ENCODE data around the gene MUS81. TPM values are rescaled to one million over a fixed set of nuclear protein-coding genes. Genes with fewer than 3 reads are reported as not detected.

The MUS81 gene
- total and polyA plus RNA-seq, 2 of the 13 experiments (the other 11 are each of a cell fraction or from before 2014, with no cell fraction given) = 25.6 to 30.2 TPM

- no TSS peak for BruUV-seq (replicated peaks)
- Histone ChIP-seq H3K79me2 (ENCODE audit: insufficient read depth, low read length) (peaks cover 10% of the 10 kb centered on the region), H2AFZ (ENCODE audit: low read length) (no peak overlapping the region), H3K9ac (ENCODE audit: insufficient read depth, low read depth, low read length) (no peak overlapping the region), H3K27ac (ENCODE audit: extremely low read length, insufficient read depth, low read length) (no peak overlapping the region), H3K36me3 (replicated peaks in 1 of 2; ENCODE audit: control insufficient read depth in 1 of 2, insufficient read depth in 2 of 2, low read length in 2 of 2) (peaks cover 14 to 51% of the 10 kb centered on the region in 2 experiments; a peak in 4 of 5 replicates), H3K27me3 (ENCODE audit: control insufficient read depth in 1 of 2, insufficient read depth in 2 of 2, low read length in 2 of 2) (no peaks in the 10 kb centered on the region), H3K4me1 (ENCODE audit: insufficient read depth, low read length) (peaks cover 22% of the 10 kb centered on the region), H3K9me3 (ENCODE audit: low read length) (no peaks in the 10 kb centered on the region), H3K4me3 (replicated peaks in 1 of 3; ENCODE audit: insufficient read depth in 1 of 3, low read depth in 2 of 3, low read length in 3 of 3) (no peak overlapping the region), H4K20me1 (ENCODE audit: insufficient read depth, low read length) (no peaks in the 10 kb centered on the region), H3K4me2 (ENCODE audit: low read depth, low read length) (no peak overlapping the region)
- ATAC-seq (no peak), DNase-seq (ENCODE audit: low spot score) (no peak), FAIRE-seq (no peak)
- WGBS (ENCODE audit: low lambda C conversion rate) = 98% methylated on average over 5 of the region's 9 CpGs
- intact Hi-C loops (cut with micrococcal nuclease; ENCODE audit: unreplicated experiment) = no loop called here
- TF ChIP-seq NFKB2 (CRISPR knock-in tag; IDR thresholded peaks at IDR 0.05; ENCODE audit: borderline replicate concordance) (no peak), TOE1 (CRISPR knock-in tag; IDR thresholded peaks at IDR 0.05) (no peak), GPN1 (CRISPR knock-in tag; IDR thresholded peaks at IDR 0.05; ENCODE audit: borderline replicate concordance) (no peak), ZNF17 (CRISPR knock-in tag; IDR thresholded peaks at IDR 0.05) (no peak), SKIL (CRISPR knock-in tag; IDR thresholded peaks at IDR 0.05; ENCODE audit: borderline replicate concordance) (no peak), ZBTB33 (CRISPR knock-in tag; IDR thresholded peaks at IDR 0.05) (no peak), THAP8 (CRISPR knock-in tag; IDR thresholded peaks at IDR 0.05; ENCODE audit: borderline replicate concordance) (no peak), ZNF10 (CRISPR knock-in tag; IDR thresholded peaks at IDR 0.05; ENCODE audit: borderline replicate concordance, low read depth) (no peak), ZFP62 (CRISPR knock-in tag; IDR thresholded peaks at IDR 0.05) (no peak), REST (IDR thresholded peaks at IDR 0.05; ENCODE audit: borderline replicate concordance in 1 of 2, low read depth in 1 of 2, low read length in 2 of 2) (no peak)
- ChIA-PET POLR2A (interaction anchor here (1.2 kb wide), 1 partner anchor 25 kb away, joined by 3 read pairs; the partner anchor contains the start of gene CCDC85B), CTCF (ENCODE audit: low intra/inter-chr PET ratio, low total read pairs) (no interaction called here)
- in situ Hi-C loops (cut with HindIII; ENCODE audit: extremely low pct_ligation_motif_present, low pct_unique_long_range_greater_than_20kb) = no loop called here
These were observed 5.4 kb downstream of the MUS81 start for GRCh38 chr11:65865550-65866172.

Measured in HepG2 (cell line).